HepG2 (cell line): ENCODE measurements around the gene GRID1. TPM values are rescaled to one million over a fixed set of nuclear protein-coding genes. Genes with fewer than 3 reads are reported as not detected.

ENCODE experiments used
- ATAC-seq: fragments of 200-7000 bp; cut with Tn5 transposase; 3 replicates; pipeline ENCODE4 v1.9.1; 2020; ENCODE audit warnings: mild to moderate bottlenecking, moderate library complexity
- BruUV-seq: library from RNA; stranded (reverse); fragments of 400-500 nt; replicated peaks from 2 replicates; lab custom pipeline; 2021; lab: Mats Ljungman, UMichigan
- CTCF ChIA-PET: fragments of 300-600 bp; formaldehyde crosslinking; extraction: SDS; loops from one replicate; lab custom pipeline; 2021; ENCODE audit warnings: low total read pairs, inconsistent platforms, low intra/inter-chr PET ratio; lab: Yijun Ruan, JAX
- POLR2A ChIA-PET: fragments of 350-600 bp; sonication (Branson Sonifier 250); formaldehyde crosslinking; loops from one replicate; lab custom pipeline; 2020; ENCODE audit warnings: antibody characterized with exemption, inconsistent platforms; lab: Yijun Ruan, JAX
- DNase-seq: peaks from one replicate; pipeline ENCODE4 v3.0.0-alpha.2; 2015; ENCODE audit warnings: low spot score
- FAIRE-seq: peaks from 3 replicates; lab custom pipeline; 2011; peaks lifted over from hg19 to GRCh38; lab: Jason Lieb, UNC
- H2AFZ ChIP-seq: one replicate; pipeline ENCODE4 v1.6.1; 2011; ENCODE audit warnings: low read length, inconsistent platforms
- H3K27ac ChIP-seq: fragments of 300-600 bp; 3 replicates; pipeline ENCODE4 v1.8.0; 2011; ENCODE audit warnings: mixed run types, mild to moderate bottlenecking, mixed read lengths, low read length, inconsistent platforms; ENCODE audit not compliant: insufficient read depth; ENCODE audit errors: extremely low read length
- H3K27me3 ChIP-seq, 2 experiments: fragments of 200-600 bp in 1 of 2; 2 replicates in 1 of 2; 3 replicates in 1 of 2; pipeline versions ENCODE4 v1.6.0 to v1.8.0; 2011; ENCODE audit warnings: low read length in 2 of 2, mild to moderate bottlenecking in 2 of 2, moderate library complexity in 2 of 2, inconsistent platforms in 1 of 2; ENCODE audit not compliant: insufficient read depth in 2 of 2, control insufficient read depth in 1 of 2
- H3K36me3 ChIP-seq, 2 experiments: fragments of 200-600 bp in 1 of 2; replicated peaks in 1 of 2; 2 replicates in 1 of 2; 3 replicates in 1 of 2; pipeline versions ENCODE4 v1.5.1 to v1.8.0; 2011; ENCODE audit warnings: low read length in 2 of 2, inconsistent platforms in 1 of 2; ENCODE audit not compliant: insufficient read depth in 2 of 2, control insufficient read depth in 1 of 2
- H3K4me1 ChIP-seq: 2 replicates; pipeline ENCODE4 v1.5.1; 2012; ENCODE audit warnings: low read length, inconsistent platforms; ENCODE audit not compliant: insufficient read depth
- H3K4me2 ChIP-seq: 2 replicates; pipeline ENCODE4 v1.6.0; 2011; ENCODE audit warnings: low read depth, low read length, inconsistent platforms
- H3K4me3 ChIP-seq, 3 experiments: fragments of 200-600 bp in 1 of 3; sonication (generic), shearing (Covaris generic) in 1 of 3; replicated peaks in 1 of 3; 2 replicates each; pipeline ENCODE4 v1.5.1; 2011 to 2016; ENCODE audit warnings: low read length in 3 of 3, inconsistent platforms in 2 of 3, low read depth in 2 of 3, mild to moderate bottlenecking in 2 of 3, control low read depth in 1 of 3, mixed read lengths in 1 of 3; ENCODE audit not compliant: insufficient read depth in 1 of 3
- H3K79me2 ChIP-seq: one replicate; pipeline ENCODE4 v1.6.1; 2011; ENCODE audit warnings: low read length, inconsistent platforms; ENCODE audit not compliant: insufficient read depth
- H3K9ac ChIP-seq: 2 replicates; pipeline ENCODE4 v1.6.0; 2011; ENCODE audit warnings: mild to moderate bottlenecking, low read depth, low read length, inconsistent platforms; ENCODE audit not compliant: insufficient read depth
- H3K9me3 ChIP-seq: 2 replicates; pipeline ENCODE4 v1.5.1; 2012; ENCODE audit warnings: mild to moderate bottlenecking, low read length
- H4K20me1 ChIP-seq: 2 replicates; pipeline ENCODE4 v1.6.0; 2011; ENCODE audit warnings: inconsistent platforms, mild to moderate bottlenecking, low read length, moderate library complexity; ENCODE audit not compliant: insufficient read depth
- CBX1 ChIP-seq: IDR thresholded peaks from one replicate; pipeline ENCODE4 v1.6.1; 2016; ENCODE audit warnings: antibody characterized with exemption, low read depth
- CENPX ChIP-seq: sonication (generic); formaldehyde crosslinking; IDR thresholded peaks from 2 replicates; pipeline ENCODE4 v1.9.0; 2021; ENCODE audit warnings: mild to moderate bottlenecking, missing genetic modification reagents, moderate library complexity
- FOXM1 ChIP-seq: sonication (generic); formaldehyde crosslinking; IDR thresholded peaks from 2 replicates; pipeline ENCODE4 v1.5.0; 2020; ENCODE audit warnings: missing genetic modification reagents
- MAFF ChIP-seq: IDR thresholded peaks from 2 replicates; pipeline ENCODE4 v1.6.1; 2011; ENCODE audit warnings: low read depth, low read length, improper control_type of control experiment
- MTA3 ChIP-seq: sonication (generic); formaldehyde crosslinking; IDR thresholded peaks from 2 replicates; pipeline ENCODE4 v1.4.0; 2020; ENCODE audit warnings: missing genetic modification reagents
- TOE1 ChIP-seq: sonication (generic); formaldehyde crosslinking; IDR thresholded peaks from 2 replicates; pipeline ENCODE4 v1.4.0; 2020; ENCODE audit warnings: mild to moderate bottlenecking, missing genetic modification reagents
- ZKSCAN1 ChIP-seq: fragments of 150-350 bp; IDR thresholded peaks from 2 replicates; pipeline ENCODE4 v1.6.1; 2014; ENCODE audit warnings: low read length
- ZNF12 ChIP-seq: sonication (generic); formaldehyde crosslinking; IDR thresholded peaks from 2 replicates; pipeline ENCODE4 v1.5.0; 2020; ENCODE audit warnings: missing genetic modification reagents
- ZNF263 ChIP-seq: sonication (generic); formaldehyde crosslinking; IDR thresholded peaks from 2 replicates; pipeline ENCODE4 v1.4.0; 2020; ENCODE audit warnings: missing genetic modification reagents
- ZNF563 ChIP-seq: sonication (generic); formaldehyde crosslinking; IDR thresholded peaks from 2 replicates; pipeline ENCODE4 v1.8.0; 2022; ENCODE audit warnings: mild to moderate bottlenecking, moderate library complexity, missing genetic modification reagents
- ZNF577 ChIP-seq: sonication (generic); formaldehyde crosslinking; IDR thresholded peaks from 2 replicates; pipeline ENCODE4 v1.4.0; 2020; ENCODE audit warnings: mild to moderate bottlenecking, low read depth, missing genetic modification reagents, borderline replicate concordance
- ZNF589 ChIP-seq: sonication (generic); formaldehyde crosslinking; conservative IDR thresholded peaks from 2 replicates; pipeline ENCODE4 v1.8.0; 2022; ENCODE audit warnings: mild to moderate bottlenecking, moderate library complexity, missing genetic modification reagents
- WGBS: methylation state at CpG from one replicate; pipeline ENCODE4 v1.1.6; 2017; ENCODE audit warnings: low lambda C conversion rate; 5-methylcytosine and 5-hydroxymethylcytosine counted together
- in situ Hi-C: cut with HindIII; loops from 2 replicates; pipeline ENCODE4 v1.10.0; 2017; ENCODE audit warnings: low pct_unique_long_range_greater_than_20kb; ENCODE audit not compliant: extremely low pct_ligation_motif_present
- intact Hi-C: fragments of 100-400 bp; cut with micrococcal nuclease; formaldehyde crosslinking; loops from one replicate; pipeline ENCODE4 v1.10.0; 2022; ENCODE audit not compliant: unreplicated experiment
- polyA plus RNA-seq, 8 experiments: library from polyadenylated mRNA; depleted of rRNA in 3 of 8; stranded (reverse) in 7 of 8; unstranded in 1 of 8; fragments of >200 nt; fragmentation: Illumina TruSeq in 4 of 8; extraction: Trizol in 4 of 8; gene quantifications; 2 replicates each; pipeline versions ENCODE4 v1.2.1 to v1.2.3, GENCODE V29; 2011 to 2016; ENCODE audit warnings: low read depth in 4 of 8, missing spikeins in 1 of 8, mixed read lengths in 1 of 8; ENCODE audit not compliant: insufficient read depth in 1 of 8
- total RNA-seq, 5 experiments: library from RNA; depleted of rRNA; stranded (reverse); fragments of >200 nt; fragmentation: Illumina TruSeq; extraction: Trizol; gene quantifications; 2 replicates each; pipeline ENCODE4 v1.2.3, GENCODE V29; 2016; ENCODE audit warnings: low read depth in 1 of 5
- TF ChIP-seq, protein P1 (sequence below): sonication (generic); formaldehyde crosslinking; IDR thresholded peaks from 2 replicates; pipeline ENCODE4 v1.5.0; 2020; ENCODE audit warnings: missing genetic modification reagents, mild to moderate bottlenecking, borderline replicate concordance
- TF ChIP-seq, protein P2 (sequence below): sonication (generic); formaldehyde crosslinking; IDR thresholded peaks from 2 replicates; pipeline ENCODE4 v1.5.0; 2020; ENCODE audit warnings: missing genetic modification reagents
- TF ChIP-seq, protein P3 (sequence below): sonication (generic); formaldehyde crosslinking; IDR thresholded peaks from 2 replicates; pipeline ENCODE4 v1.5.1; 2020; ENCODE audit warnings: mild to moderate bottlenecking, missing genetic modification reagents, borderline replicate concordance
- TF ChIP-seq, protein P4 (sequence below): sonication (generic); formaldehyde crosslinking; IDR thresholded peaks from 2 replicates; pipeline ENCODE4 v1.5.0; 2020; ENCODE audit warnings: missing genetic modification reagents

The GRID1 gene
- total and polyA plus RNA-seq, 2 of the 13 experiments (the other 11 are each of a cell fraction or from before 2014, with no cell fraction given), result 0.05 TPM; not detected in 1

DNA sequence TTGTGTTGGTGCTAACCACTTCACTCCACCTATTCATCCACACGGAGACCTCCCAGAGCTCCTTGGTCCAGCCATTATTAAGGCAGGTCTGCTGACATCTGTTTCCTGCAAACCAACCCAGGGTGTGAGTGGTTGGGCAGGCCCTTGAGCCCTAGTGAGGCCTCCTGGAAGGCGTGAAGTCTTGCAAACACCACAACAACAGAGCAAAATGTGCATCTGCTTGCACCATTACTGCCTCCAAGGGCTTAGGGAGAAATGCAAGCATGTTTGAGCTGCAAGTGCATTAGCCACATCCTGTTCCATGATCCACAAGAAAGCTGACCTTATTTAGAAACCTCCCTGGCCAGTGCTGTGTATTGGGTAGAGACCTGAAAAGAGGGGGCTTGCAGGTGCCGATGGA is 325.5 kb downstream of the GRID1 start:
- no peak for DNase-seq
- Histone ChIP-seq H3K9me3 (no peaks in the 10 kb centered on the region), H3K4me1 (no peaks in the 10 kb centered on the region), H3K9ac (no peak overlapping the region), H3K27me3 (no peaks in the 10 kb centered on the region), H4K20me1 (no peaks in the 10 kb centered on the region), H3K4me3 (no peak overlapping the region), H2AFZ (no peak overlapping the region), H3K4me2 (no peak overlapping the region), H3K27ac (no peak overlapping the region), H3K36me3 (no peaks in the 10 kb centered on the region), H3K79me2 (no peaks in the 10 kb centered on the region)
- WGBS, result 6% methylated on average over 2 of the region's 3 CpGs
- ChIA-PET POLR2A (no interaction called here), CTCF (no interaction called here)
- in situ Hi-C loops (no loop called here), intact Hi-C loops (no loop called here)
- FAIRE-seq, result no peak
- no peak for TF ChIP-seq ZNF589
- BruUV-seq, result no TSS peak
- no peak for ATAC-seq

DNA sequence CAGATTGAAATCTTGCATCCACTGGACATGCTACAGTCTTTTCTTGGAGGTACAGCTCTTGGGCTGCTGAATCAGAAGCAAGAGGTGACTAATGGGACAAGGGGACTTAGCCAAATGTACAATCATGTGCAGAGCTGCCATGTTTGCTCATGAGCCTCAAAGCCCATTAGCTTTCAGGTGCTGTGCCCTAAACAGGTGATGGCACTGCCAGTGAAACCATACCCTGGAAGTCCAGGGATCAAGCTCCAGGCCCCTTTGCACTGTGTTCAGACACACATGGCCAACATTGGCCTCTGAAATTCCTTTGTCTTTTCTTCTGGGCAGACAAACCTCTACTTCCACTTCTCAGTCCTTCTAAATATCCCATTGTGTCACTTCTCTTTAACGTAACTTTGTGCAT is 328.2 kb downstream of the GRID1 start:
- no peak for TF ChIP-seq ZNF263 (CRISPR knock-in tag)
- no peak for TF ChIP-seq CBX1
- no peak for TF ChIP-seq MAFF
- TF ChIP-seq MTA3 (CRISPR knock-in tag), result no peak
- no peak for TF ChIP-seq TOE1 (CRISPR knock-in tag)
- TF ChIP-seq, protein P1, sequence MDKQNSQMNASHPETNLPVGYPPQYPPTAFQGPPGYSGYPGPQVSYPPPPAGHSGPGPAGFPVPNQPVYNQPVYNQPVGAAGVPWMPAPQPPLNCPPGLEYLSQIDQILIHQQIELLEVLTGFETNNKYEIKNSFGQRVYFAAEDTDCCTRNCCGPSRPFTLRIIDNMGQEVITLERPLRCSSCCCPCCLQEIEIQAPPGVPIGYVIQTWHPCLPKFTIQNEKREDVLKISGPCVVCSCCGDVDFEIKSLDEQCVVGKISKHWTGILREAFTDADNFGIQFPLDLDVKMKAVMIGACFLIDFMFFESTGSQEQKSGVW, result no peak
- no peak for TF ChIP-seq CENPX
- no peak for TF ChIP-seq ZKSCAN1
- TF ChIP-seq, protein P2, sequence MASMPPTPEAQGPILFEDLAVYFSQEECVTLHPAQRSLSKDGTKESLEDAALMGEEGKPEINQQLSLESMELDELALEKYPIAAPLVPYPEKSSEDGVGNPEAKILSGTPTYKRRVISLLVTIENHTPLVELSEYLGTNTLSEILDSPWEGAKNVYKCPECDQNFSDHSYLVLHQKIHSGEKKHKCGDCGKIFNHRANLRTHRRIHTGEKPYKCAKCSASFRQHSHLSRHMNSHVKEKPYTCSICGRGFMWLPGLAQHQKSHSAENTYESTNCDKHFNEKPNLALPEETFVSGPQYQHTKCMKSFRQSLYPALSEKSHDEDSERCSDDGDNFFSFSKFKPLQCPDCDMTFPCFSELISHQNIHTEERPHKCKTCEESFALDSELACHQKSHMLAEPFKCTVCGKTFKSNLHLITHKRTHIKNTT, result no peak
- no peak for TF ChIP-seq FOXM1 (CRISPR knock-in tag)
- TF ChIP-seq, protein P3, sequence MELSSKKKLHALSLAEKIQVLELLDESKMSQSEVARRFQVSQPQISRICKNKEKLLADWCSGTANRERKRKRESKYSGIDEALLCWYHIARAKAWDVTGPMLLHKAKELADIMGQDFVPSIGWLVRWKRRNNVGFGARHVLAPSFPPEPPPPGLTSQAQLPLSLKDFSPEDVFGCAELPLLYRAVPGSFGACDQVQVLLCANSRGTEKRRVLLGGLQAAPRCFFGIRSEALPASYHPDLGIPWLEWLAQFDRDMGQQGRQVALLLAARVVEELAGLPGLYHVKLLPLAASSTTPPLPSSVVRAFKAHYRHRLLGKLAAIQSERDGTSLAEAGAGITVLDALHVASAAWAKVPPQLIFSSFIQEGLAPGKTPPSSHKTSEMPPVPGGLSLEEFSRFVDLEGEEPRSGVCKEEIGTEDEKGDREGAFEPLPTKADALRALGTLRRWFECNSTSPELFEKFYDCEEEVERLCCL (CRISPR knock-in tag), result no peak
- no peak for TF ChIP-seq ZNF577 (CRISPR knock-in tag)
- TF ChIP-seq ZNF12 (CRISPR knock-in tag), result no peak
- TF ChIP-seq, protein P4, sequence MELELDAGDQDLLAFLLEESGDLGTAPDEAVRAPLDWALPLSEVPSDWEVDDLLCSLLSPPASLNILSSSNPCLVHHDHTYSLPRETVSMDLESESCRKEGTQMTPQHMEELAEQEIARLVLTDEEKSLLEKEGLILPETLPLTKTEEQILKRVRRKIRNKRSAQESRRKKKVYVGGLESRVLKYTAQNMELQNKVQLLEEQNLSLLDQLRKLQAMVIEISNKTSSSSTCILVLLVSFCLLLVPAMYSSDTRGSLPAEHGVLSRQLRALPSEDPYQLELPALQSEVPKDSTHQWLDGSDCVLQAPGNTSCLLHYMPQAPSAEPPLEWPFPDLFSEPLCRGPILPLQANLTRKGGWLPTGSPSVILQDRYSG (CRISPR knock-in tag), result no peak
- TF ChIP-seq ZNF563 (CRISPR knock-in tag), result no peak
- TF ChIP-seq, all 625 proteins: peak for 0
- Histone ChIP-seq H3K9me3 (no peaks in the 10 kb centered on the region), H3K27ac (no peak overlapping the region), H3K79me2 (no peaks in the 10 kb centered on the region), H3K27me3 (no peaks in the 10 kb centered on the region), H2AFZ (no peak overlapping the region), H4K20me1 (no peaks in the 10 kb centered on the region), H3K4me1 (no peaks in the 10 kb centered on the region), H3K9ac (no peak overlapping the region), H3K4me3 (no peak overlapping the region), H3K4me2 (no peak overlapping the region), H3K36me3 (no peaks in the 10 kb centered on the region)
- WGBS, result 0% methylated on average over 1 of the region's 1 CpG
- ATAC-seq (no peak), DNase-seq (no peak), FAIRE-seq (no peak)
- CTCF ChIA-PET, result no interaction called here
- BruUV-seq, result no TSS peak
- POLR2A ChIA-PET, result no interaction called here
- intact Hi-C loops (no loop called here), in situ Hi-C loops (no loop called here)
